WI38 (cell line): ENCODE data around the gene ETAA1.

Experiments
- H3K4me3 ChIP-seq: 2 replicates; pipeline ENCODE4 v1.5.1; 2011; ENCODE audit warnings: low read depth, mild to moderate bottlenecking, control low read depth, low read length
- CTCF ChIP-seq: IDR thresholded peaks from 2 replicates; pipeline ENCODE4 v1.5.1; 2012; ENCODE audit warnings: low read depth, mild to moderate bottlenecking, control low read depth, low read length

Gene ETAA1

GRCh38 chr2:67384123-67384822 is 12.9 kb upstream of the ETAA1 start:
- TF ChIP-seq CTCF: no peak
- no peak overlapping the region for H3K4me3 ChIP-seq

GRCh38 chr2:67388680-67389079 is 8.5 kb upstream of the ETAA1 start:
- H3K4me3 ChIP-seq: no peak overlapping the region
- no peak for TF ChIP-seq CTCF

GRCh38 chr2:67389286-67389685 is 7.8 kb upstream of the ETAA1 start:
- no peak for TF ChIP-seq CTCF
- no peak overlapping the region for H3K4me3 ChIP-seq

GRCh38 chr2:67389788-67390187 is 7.3 kb upstream of the ETAA1 start:
- H3K4me3 ChIP-seq: no peak overlapping the region
- TF ChIP-seq CTCF: no peak

- TF ChIP-seq CTCF: no peak
- H3K4me3 ChIP-seq: no peak overlapping the region
These were observed 3.9 kb upstream of the ETAA1 start for GRCh38 chr2:67393237-67393636.

- no peak overlapping the region for H3K4me3 ChIP-seq
- TF ChIP-seq CTCF: no peak
These were observed 2.4 kb upstream of the ETAA1 start for GRCh38 chr2:67394734-67395133.

GRCh38 chr2:67399144-67399543 is 2.0 kb downstream of the ETAA1 start:
- H3K4me3 ChIP-seq: no peak overlapping the region
- no peak for TF ChIP-seq CTCF
